ENCODE data around the gene ATL3. TPM values are rescaled to one million over a fixed set of nuclear protein-coding genes. Genes with fewer than 3 reads are reported as not detected.

Gene ATL3
- total RNA-seq, 1 experiment from 2014 or later = 52.2 TPM

DNA sequence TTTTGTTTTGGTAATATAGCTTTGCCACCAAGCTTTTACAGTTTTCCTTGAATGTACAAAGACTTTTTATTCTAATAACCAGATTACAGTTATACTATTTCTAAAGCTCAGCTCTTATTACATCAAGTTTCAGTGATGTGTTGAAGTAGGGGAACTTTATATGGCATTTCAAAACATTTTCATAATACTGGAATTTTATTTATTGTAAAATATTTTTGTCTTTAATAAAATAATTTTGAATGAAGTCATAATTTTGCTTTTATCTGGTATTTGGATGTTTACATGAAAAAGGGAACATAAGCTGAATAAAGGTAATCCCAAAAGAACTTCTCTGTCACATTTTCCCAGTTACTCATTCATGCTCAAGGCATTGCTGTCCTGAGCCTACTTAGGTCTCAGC is 44.9 kb upstream of the ATL3 start:
- Mint-ChIP-seq H3K27ac (ENCODE audit: unreplicated experiment) (no peak overlapping the region), H3K27me3 (ENCODE audit: unreplicated experiment) (no peaks in the 10 kb centered on the region), H3K4me1 (ENCODE audit: low read depth, unreplicated experiment) (no peaks in the 10 kb centered on the region), H3K36me3 (ENCODE audit: insufficient read depth, unreplicated experiment) (no peaks in the 10 kb centered on the region), H3K9me3 (ENCODE audit: low read depth, unreplicated experiment) (no peaks in the 10 kb centered on the region), H3K4me3 (ENCODE audit: low read depth, unreplicated experiment) (no peak overlapping the region)
- DNase-seq = no peak
- TF ChIP-seq, protein P1, sequence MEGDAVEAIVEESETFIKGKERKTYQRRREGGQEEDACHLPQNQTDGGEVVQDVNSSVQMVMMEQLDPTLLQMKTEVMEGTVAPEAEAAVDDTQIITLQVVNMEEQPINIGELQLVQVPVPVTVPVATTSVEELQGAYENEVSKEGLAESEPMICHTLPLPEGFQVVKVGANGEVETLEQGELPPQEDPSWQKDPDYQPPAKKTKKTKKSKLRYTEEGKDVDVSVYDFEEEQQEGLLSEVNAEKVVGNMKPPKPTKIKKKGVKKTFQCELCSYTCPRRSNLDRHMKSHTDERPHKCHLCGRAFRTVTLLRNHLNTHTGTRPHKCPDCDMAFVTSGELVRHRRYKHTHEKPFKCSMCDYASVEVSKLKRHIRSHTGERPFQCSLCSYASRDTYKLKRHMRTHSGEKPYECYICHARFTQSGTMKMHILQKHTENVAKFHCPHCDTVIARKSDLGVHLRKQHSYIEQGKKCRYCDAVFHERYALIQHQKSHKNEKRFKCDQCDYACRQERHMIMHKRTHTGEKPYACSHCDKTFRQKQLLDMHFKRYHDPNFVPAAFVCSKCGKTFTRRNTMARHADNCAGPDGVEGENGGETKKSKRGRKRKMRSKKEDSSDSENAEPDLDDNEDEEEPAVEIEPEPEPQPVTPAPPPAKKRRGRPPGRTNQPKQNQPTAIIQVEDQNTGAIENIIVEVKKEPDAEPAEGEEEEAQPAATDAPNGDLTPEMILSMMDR (IDR thresholded peaks at IDR 0.05; ENCODE audit: unreplicated experiment) = no peak
- intact Hi-C loops (cut with micrococcal nuclease; ENCODE audit: unreplicated experiment) = no loop called here
- BruUV-seq (replicated peaks) = no TSS peak
- CTCF ChIA-PET = no interaction called here

DNA sequence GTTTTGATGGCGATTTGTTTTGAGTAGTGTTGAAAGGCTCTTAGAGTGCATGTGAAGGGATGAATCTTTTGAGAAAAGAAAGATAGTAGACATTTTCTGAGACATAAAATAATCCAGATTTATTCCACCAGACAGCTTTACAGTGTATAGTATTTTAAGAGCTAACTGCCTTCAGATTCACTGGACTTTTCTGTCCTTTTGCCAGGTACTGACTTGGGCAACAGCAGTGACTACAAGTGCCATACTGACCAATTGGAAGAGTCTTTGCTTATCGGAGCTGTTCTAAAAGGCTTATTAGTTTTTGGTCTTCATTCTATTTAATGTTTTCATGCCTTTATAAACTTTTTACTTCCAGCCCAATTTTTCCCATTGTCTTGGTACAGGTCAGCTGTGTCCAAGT is 42.6 kb upstream of the ATL3 start:
- no peaks in the 10 kb centered on the region for H3K36me3 Mint-ChIP-seq (ENCODE audit: insufficient read depth, unreplicated experiment)

DNA sequence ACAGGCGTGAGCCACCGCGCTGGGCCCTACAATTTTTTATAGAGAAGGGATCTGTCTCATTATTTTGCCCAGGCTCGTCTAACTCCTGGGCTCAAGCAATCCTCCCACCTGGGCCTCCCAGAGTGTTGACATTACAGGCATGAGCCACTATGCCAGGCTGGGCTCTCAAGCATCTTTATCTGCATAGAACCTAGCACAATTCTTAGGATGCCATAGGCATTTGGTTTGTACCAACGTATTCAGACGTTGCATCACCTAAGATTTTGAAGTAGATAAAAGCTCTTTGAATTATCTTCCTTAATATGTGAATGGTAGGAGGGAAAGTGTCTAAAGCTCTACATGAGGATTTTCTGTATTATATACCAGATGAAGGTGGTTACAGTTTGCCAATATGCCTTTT is 40.7 kb upstream of the ATL3 start:
- Mint-ChIP-seq H3K9me3 (ENCODE audit: low read depth, unreplicated experiment) (no peaks in the 10 kb centered on the region), H3K27me3 (ENCODE audit: unreplicated experiment) (no peaks in the 10 kb centered on the region), H3K27ac (ENCODE audit: unreplicated experiment) (no peak overlapping the region), H3K4me3 (ENCODE audit: low read depth, unreplicated experiment) (no peak overlapping the region), H3K36me3 (ENCODE audit: insufficient read depth, unreplicated experiment) (no peaks in the 10 kb centered on the region), H3K4me1 (ENCODE audit: low read depth, unreplicated experiment) (no peaks in the 10 kb centered on the region)
- DNase-seq = no peak
- TF ChIP-seq, protein P1 (IDR thresholded peaks at IDR 0.05; ENCODE audit: unreplicated experiment) = no peak
- CTCF ChIA-PET = no interaction called here
- intact Hi-C loops (cut with micrococcal nuclease; ENCODE audit: unreplicated experiment) = no loop called here
- BruUV-seq (replicated peaks) = no TSS peak

More for the DNA sequence above, 42.6 kb upstream of the ATL3 start:
- Mint-ChIP-seq H3K4me1 (ENCODE audit: low read depth, unreplicated experiment) (no peaks in the 10 kb centered on the region), H3K9me3 (ENCODE audit: low read depth, unreplicated experiment) (no peaks in the 10 kb centered on the region), H3K27me3 (ENCODE audit: unreplicated experiment) (no peaks in the 10 kb centered on the region), H3K4me3 (ENCODE audit: low read depth, unreplicated experiment) (no peak overlapping the region), H3K27ac (ENCODE audit: unreplicated experiment) (no peak overlapping the region)
- intact Hi-C loops (cut with micrococcal nuclease; ENCODE audit: unreplicated experiment) = no loop called here
- TF ChIP-seq, protein P1 (IDR thresholded peaks at IDR 0.05; ENCODE audit: unreplicated experiment) = no peak
- DNase-seq = no peak
- no TSS peak for BruUV-seq (replicated peaks)
- CTCF ChIA-PET = no interaction called here

DNA sequence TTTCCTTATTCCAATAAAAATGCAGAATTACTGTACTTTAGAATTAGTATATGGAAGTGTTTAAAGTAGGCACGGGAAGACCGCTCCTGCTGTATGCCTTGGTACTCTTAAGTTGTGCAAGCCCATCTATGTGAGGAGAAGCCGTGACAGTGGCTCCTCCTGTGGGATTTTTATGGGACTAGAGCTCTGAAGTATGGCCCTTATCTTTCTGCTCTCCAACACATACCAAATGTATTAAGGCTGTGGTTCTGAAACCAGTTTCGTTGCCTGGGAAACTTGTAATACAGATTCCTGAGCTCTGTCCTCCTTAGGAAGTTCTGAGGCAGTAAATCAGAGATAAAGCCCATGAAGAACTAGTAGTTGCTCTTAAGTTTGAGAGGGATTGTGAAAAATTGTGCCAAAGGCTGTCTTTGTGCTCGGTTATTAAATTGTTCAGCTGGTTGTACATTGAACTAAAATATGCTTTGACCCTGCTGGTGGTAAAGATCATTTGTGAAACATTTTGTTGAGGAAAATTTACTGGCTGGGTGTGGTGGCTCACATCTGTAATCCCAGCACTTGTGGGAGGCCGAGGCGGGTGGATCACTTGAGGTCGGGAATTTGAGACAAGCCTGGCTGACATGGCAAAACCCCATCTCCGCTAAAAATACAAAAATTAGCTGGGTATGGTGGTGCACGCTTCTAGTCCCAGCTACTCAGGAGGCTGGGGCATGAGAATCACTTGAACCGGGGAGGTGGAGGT is 39.5 kb upstream of the ATL3 start:
- H3K27ac Mint-ChIP-seq (ENCODE audit: unreplicated experiment) = no peak overlapping the region
- H3K4me1 Mint-ChIP-seq (ENCODE audit: low read depth, unreplicated experiment) = no peaks in the 10 kb centered on the region
- no peaks in the 10 kb centered on the region for H3K36me3 Mint-ChIP-seq (ENCODE audit: insufficient read depth, unreplicated experiment)
- TF ChIP-seq, protein P1 (IDR thresholded peaks at IDR 0.05; ENCODE audit: unreplicated experiment) = no peak
- no peak for DNase-seq
- H3K4me3 Mint-ChIP-seq (ENCODE audit: low read depth, unreplicated experiment) = no peak overlapping the region
- CTCF ChIA-PET = interaction anchor here (0.7 to 0.8 kb wide), 2 partner anchors 9 to 84 kb away, joined by 3 to 4 read pairs; no protein-coding TSS in a partner anchor
- no peaks in the 10 kb centered on the region for H3K9me3 Mint-ChIP-seq (ENCODE audit: low read depth, unreplicated experiment)
- no peaks in the 10 kb centered on the region for H3K27me3 Mint-ChIP-seq (ENCODE audit: unreplicated experiment)
- intact Hi-C loops (cut with micrococcal nuclease; ENCODE audit: unreplicated experiment) = no loop called here
- BruUV-seq (replicated peaks) = no TSS peak
